ENCODE results near the gene FAM174C.

FAM174C gene

GRCh38 chr19:1249990-1250436 lies 25.3 kb upstream of the FAM174C start:
- no peak for DNase-seq (ENCODE audit: low read depth, low spot score)

DNA sequence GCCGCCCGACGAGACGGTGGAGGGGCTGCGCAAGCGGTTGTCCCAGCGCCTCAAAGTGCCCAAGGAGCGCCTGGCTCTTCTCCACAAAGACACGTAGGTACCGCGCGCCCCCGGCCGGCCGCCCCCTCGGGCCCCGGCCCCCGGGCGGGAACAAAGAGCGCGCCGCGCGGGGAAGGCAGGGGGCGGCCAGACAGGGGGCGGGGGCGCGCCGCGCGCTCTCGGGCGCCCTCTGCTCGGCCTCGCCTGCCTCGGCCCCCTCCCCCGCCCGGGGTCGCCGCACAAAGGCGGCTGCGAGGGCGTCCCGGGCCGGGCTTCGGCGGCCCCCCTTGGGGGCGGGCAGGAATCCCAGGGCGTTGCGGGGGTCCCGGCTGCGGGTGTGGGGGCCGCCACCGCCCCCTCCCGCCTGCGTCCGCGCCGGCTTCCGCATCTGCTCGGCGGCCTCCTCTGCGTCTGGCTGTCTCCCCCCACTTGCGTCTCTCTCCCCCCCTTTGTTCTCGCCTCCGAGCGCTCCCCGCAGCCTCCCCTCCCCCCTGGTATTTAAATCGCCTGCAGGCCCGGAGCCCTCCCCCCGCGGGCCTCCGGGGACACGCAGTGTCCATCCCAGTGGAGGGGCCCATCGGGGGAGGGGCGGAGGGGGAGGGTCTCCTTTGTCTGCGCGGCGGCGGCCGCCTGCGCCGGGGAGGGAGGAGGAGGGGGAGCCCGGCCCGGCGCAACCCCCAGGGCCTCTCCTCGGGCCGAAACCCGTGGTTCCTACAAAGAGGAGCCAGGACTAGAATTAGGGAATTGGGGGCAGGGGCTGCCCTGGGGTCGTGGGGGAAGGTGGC lies 24.7 kb upstream of the FAM174C start:
- no peak for DNase-seq (ENCODE audit: low read depth, low spot score)

- DNase-seq (ENCODE audit: low read depth, low spot score), result no peak
These were observed 23.8 kb upstream of the FAM174C start for GRCh38 chr19:1251330-1252220.

GRCh38 chr19:1252221-1252820 lies 23.0 kb upstream of the FAM174C start:
- DNase-seq (ENCODE audit: low read depth, low spot score), result no peak

DNA sequence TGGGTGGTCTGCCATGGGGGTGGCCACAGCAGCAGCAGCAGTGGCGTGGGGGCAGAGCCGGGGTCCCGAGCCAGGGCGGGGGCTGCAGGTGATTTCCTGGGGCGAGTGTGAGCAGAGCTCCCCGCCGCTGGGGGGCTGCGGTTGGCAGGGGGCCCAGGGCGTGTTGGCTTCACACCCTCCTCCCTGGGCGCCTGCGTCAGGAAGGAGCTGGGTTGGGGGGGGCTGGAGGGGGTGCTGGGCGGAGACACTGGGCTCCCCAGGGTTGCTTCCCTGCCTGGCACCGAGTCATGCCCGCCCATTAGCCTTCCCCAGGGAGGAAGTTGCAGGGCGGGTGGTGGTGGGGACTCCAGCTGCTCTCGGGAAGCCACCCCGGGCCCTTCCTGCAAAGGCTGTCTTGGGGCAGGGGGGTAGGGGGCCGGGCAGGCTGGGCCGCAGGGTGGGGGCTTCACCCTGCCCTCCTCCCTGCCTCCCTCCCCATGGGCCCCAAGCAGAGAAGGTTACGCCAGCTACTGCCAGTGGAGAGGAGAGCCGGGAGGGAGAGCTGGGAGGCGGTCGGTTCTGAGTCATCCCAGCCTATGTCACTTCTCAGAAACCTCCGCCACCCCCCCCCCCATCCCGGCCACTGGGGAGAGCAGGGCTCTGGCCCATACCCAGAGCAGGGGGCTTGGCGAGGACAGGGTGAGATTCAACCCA lies 22.4 kb upstream of the FAM174C start:
- no peak for DNase-seq (ENCODE audit: low read depth, low spot score)

DNA sequence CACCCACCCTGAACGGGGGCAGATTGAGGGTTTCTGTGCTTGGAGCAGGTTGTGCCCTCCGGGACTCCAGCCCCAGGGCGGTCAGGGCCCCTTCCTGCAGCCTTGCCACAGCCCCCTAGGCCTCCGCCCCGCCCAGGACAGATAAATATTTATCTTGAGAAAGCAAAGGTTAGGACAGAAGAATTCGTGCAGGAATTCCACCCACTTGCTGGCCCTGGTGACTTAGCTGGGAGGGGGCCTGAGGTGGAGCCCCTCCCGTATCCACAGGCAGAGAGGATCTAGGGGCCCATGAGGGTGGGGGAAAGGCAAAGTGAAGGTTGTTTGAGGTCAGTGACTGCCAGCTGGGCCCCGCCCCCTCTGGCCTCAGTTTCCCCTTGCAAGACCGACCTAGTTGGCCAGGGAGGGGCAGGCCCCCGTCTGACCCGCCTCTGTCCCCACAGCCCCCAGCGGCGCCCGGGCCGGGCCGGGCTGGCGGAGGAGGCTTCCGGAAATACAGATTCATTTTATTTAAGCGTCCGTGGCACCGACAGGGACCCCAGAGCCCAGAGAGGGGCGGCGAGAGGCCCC lies 21.7 kb upstream of the FAM174C start:
- DNase-seq (ENCODE audit: low read depth, low spot score), result no peak

DNA sequence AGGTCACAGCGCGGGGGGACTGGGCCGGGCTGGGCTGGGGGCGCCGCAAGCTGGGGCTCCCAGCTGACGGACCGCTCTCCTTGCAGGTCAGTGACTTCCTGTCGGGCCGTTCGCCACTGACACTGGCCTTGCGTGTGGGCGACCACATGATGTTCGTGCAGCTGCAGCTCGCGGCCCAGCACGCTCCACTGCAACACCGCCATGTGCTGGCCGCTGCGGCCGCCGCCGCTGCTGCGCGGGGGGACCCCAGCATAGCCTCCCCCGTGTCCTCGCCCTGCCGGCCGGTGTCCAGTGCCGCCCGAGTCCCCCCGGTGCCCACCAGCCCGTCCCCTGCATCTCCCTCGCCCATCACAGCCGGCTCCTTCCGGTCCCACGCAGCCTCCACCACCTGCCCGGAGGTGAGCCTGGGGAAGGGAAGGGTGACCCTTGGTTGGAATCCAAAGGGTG lies 21.2 kb upstream of the FAM174C start:
- DNase-seq (ENCODE audit: low read depth, low spot score), result no peak

DNA sequence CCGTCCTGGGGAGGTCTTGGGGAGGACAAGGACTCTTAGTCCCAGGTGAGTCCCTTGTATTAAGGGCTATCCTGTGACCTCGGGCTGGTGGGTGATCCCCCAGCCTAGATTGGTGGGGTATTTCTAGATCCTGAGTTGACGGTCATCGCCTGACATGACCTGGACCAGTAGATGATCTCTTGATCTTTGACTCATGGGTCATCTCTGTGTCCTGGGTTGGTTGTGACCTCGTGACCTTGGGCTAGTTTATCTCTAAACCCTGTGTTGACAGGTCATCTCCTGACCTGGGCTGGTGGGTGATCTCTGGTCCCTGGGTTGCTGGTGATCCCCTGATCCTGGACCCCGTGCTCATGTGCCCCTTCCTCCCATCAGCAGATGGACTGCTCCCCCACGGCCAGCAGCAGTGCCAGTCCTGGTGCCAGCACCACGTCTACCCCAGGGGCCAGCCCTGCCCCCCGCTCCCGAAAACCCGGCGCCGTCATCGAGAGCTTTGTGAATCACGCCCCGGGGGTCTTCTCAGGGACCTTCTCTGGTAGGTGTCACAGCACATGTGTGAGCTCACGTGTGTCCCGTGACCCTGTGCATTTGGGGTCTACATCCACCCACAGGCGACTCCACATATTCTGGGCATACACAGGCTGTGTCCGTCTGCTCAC lies 20.7 kb upstream of the FAM174C start:
- DNase-seq (ENCODE audit: low read depth, low spot score), result no peak

DNA sequence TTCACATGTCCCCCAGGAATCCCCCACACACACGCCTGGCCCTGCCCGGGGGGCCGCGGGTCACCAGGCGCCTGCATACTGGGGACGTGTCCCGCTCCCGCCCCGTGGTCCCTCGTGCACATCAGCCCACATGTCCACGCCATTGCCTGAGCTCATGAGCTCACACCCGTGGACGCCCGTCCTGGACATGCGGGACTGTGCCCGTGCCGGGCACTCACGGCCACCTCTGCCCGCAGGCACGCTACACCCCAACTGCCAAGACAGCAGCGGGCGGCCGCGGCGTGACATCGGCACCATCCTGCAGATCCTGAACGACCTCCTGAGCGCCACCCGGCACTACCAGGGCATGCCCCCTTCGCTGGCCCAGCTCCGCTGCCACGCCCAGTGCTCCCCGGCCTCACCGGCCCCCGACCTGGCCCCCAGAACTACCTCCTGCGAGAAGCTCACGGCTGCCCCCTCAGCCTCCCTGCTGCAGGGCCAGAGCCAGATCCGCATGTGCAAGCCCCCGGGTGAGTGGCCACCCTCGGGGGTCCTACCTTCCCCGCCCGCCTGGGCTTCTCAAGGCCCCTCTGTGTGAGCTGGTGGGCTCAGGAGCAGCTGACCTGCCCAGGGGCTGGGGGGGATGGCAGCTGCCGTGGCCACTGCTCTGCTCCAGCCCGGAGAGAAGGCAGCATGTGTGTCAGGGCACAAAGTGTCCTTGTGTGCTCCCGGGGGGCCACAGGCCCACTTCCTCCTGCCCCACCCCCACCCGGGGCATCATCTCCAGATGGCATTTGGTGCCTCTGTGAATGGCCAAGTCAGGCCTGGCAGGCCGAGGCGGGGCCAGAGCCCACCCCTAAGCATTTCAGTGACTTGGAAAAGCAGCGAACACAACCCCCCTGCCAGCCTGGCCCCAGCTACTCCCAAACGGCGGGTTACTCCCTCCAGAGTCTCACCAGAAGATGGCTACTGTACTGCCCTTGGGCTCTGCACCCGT lies 19.9 kb upstream of the FAM174C start:
- DNase-seq (ENCODE audit: low read depth, low spot score), result no peak

DNA sequence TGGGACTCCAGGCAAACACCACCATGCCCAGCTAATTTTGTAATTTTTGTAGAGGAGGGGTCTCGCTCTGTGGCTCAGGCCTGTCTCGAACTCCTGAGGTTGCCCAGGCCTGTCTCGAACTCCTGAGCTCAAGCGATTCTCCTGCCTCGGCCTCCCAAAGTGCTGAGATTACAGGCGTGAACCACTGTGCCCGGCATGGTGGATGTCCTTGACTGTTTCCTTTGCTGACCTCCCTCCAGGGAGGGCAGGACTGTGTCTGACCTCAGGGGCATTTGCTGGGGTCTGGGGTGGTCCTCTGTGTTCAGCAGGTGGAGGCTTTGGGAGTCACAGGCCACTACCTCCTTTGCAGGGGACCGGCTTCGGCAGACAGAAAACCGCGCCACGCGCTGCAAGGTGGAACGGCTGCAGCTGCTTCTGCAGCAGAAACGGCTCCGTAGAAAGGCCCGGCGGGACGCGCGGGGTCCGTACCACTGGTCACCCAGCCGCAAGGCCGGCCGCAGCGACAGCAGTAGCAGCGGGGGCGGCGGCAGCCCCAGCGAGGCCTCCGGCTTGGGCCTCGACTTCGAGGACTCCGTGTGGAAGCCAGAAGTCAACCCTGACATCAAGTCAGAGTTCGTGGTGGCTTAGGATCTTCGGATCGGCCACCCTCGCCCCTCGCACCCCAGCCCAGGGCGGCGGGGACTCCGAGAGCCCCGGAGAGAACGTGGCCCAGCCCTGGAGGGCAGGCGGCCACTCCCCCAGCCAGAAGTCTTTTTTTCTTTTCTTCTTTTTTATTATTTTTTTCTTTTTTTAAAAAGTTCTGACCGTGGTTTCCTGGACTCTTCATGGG lies 18.5 kb upstream of the FAM174C start:
- DNase-seq (ENCODE audit: low read depth, low spot score), result no peak

DNA sequence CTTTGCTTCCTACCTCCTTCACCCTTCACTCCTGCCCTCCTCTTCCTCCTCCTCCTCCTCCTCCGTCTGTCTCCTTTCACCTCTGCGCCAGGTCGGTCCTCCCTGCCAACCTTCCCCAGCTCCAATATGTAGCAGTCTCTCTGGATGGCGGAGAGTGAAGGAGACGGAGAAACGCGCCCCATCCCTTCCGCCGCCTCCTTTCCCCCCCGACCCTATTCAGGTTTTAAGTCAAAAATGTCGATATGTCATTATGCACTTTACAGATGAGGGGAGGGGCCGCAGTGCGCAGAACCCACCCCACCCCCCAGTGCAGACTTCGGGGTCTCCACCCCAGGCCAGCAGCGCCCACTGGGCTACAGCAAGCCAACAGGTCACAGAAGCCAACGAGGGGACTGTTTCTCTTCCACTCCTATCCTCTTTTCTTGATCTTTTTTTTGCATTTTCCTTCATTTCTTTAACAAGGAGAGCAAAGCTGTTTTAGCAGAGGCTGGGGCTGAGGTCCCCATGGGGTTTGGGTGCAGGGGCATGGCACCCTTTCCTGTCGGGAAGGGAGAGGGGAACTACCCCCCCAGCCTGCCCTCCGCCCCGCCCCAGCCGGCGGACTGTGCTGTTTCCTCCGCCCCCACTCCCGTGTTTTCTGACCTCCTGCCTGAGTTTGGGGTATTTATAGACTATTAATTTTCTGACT lies 17.7 kb upstream of the FAM174C start:
- no peak for DNase-seq (ENCODE audit: low read depth, low spot score)

GRCh38 chr19:1258163-1258492 lies 17.2 kb upstream of the FAM174C start:
- no peak for DNase-seq (ENCODE audit: low read depth, low spot score)

DNA sequence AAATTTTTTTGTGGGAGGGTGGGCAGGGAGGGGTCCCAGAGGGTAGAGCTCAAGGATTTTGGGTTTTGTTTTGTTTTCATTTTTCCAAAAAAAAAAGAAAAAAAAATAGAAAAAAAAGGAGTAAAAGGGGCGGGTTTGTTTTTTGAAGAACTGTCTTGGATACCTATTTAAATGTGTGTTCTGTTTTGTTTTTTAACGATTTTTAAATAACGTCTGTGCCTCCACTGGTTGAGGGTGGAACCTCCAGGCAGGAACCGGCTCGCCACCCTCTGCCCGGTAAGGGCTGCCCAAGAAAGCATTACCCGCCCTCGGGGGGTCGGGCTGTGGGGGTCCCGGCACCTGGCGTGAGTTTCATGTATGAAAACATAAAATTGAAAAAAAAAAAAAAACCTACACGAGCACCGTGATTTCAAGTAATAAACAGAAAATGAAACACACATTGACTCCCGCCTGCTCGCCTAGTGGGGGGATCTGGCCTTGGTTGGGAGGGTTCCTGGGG lies 16.6 kb upstream of the FAM174C start:
- no peak for DNase-seq (ENCODE audit: low read depth, low spot score)

DNA sequence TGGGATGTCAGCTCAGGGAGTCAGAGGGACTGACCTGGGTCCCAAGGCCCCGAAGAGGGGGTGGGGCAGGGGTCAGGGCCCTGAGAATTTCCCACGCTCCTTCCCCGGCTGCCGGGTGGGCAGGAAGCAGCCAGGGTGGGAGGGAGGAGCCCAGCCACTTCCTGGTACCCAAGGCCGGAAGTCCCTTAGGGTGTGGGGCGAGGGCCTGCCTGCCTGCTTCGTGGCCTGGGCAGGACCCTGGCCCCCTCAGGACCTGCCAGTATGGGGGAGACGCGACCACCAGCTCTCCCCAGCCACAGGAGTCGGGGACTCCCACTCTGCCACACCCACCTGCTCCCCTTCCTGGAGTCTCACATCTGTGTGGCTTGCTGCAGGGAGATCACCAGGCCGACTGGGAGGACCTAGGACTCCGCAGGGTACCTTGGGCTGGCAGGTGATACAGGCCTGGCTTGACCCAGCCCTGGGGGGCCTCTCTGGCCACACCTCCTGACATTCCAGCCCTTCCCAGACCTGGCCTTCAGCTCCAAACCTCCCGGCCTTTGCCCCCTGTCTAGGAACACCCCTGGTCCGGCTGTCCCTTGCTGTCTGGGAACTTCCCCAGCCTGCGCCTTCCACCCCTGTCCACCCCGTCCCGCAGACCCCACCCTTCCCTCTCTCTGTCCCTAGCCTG lies 16.0 kb upstream of the FAM174C start:
- DNase-seq (ENCODE audit: low read depth, low spot score), result no peak

DNA sequence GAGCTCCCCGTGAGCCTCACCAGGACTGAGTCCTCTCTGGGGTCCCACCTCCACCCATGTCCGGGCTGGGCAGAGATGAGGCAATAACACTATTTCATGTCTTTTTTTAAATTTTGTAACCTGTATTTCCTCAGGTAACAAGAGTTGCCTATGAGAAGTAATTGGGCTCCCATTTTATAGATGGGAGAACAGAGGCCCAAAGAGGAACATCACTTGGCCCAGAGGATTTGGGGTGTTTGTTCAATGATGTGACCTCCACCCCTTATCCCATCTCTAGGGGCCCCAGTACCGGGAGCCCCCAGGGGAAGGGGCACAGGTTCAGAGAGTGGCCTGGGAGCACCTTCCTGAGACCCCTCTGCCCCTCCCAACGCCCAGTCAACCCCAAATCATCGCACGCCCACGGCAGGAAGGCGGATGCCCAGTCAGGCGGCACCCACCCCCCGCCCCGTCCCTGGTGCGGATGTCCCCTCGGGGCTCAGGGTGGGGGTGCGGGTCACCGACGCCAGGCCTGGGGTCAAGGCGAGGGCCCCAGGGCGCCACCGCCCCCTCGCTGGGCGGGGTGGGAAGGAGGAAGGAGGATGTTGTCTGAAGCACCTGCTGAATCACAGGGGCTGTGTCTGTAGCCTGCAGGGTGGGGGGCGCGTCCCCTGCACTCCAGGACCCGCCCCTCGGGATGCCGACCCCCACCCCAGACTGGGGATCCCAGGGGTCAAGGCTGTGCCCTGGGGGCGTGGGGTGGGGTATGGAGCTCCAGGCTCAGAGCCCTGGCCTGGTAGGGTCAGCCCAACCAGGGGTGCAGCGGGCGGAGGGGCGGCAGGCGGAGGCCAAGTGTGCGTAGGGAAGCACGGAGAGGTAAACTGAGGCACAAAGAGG lies 15.2 kb upstream of the FAM174C start:
- no peak for DNase-seq (ENCODE audit: low read depth, low spot score)

GRCh38 chr19:1260749-1261537 lies 14.4 kb upstream of the FAM174C start:
- DNase-seq (ENCODE audit: low read depth, low spot score), result peak; percentile 93
